Skin of body (tissue), 2 donors: ENCODE results near the gene ZNFX1. TPM values are rescaled to one million over a fixed set of nuclear protein-coding genes. Genes with fewer than 3 reads are reported as not detected.

Source experiments
- DNase-seq: peaks from one replicate; lab custom pipeline; 2025; lab: John Stamatoyannopoulos, UW
- total RNA-seq: library from RNA; depleted of rRNA; stranded (reverse); fragments of >200 nt; gene quantifications from one replicate; pipeline ENCODE4 v1.2.3, GENCODE V29; 2014

Gene ZNFX1
- total RNA-seq, 1 donor from 2014 or later: 19.1 TPM

GRCh38 chr20:49279677-49280462 lies 2.0 kb upstream of the ZNFX1 start:
- no peak for DNase-seq

GRCh38 chr20:49278818-49279676 lies 1.2 kb upstream of the ZNFX1 start:
- no peak for DNase-seq

DNA sequence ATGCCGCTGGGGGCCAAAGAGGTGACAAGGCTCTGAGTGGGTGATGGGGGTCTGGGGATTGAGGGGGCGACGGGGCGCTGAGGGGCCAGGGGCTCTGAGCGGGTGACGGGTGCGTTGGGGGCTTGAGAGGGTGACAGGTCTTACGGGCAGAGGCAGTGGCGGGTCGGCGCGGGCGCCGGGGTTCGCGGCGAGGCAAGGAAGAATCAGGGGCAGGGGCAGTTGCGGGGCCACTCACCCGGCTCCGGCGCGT lies 146 bp downstream of the ZNFX1 start:
- no peak for DNase-seq

DNA sequence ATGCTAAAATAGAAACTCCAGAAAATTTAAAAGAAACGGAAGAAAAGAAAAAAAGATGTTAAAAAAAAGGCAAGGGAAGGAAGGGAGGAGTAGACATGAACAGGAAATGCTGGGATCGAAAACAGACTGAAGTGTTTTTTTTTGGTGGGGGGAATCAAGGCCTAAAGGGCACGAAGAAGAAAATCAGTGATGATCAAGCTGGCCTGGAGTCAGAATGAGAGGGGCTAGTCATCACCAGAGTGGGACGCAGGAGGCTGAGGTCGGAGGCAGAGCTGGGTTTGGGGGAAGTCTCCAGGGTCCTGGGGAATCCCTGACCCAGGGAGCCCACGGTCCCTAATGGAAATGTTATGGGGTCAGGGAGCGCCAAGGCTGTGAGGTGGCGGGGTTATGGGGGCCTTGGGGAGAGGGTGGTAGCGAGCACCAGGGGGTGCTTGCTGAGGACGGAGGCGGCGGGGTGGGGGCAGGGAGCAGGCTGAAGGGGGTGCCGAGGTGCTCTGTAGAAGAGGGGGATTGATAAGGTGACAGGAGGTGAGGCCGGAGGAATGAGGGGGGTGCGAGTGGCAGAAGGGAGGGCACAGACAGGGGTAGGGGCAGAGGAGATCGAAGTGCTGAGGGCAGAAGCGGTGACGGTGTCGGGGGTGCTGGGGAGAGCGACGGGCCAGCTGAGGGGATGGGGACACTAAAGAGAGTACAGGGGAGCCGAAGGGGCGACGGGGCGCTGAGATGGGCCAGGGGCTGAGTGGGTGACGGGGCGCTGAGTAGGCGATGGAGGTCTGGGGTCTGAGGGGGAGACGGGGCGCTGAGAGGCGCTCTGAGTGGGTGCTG lies 684 bp downstream of the ZNFX1 start:
- no peak for DNase-seq

DNA sequence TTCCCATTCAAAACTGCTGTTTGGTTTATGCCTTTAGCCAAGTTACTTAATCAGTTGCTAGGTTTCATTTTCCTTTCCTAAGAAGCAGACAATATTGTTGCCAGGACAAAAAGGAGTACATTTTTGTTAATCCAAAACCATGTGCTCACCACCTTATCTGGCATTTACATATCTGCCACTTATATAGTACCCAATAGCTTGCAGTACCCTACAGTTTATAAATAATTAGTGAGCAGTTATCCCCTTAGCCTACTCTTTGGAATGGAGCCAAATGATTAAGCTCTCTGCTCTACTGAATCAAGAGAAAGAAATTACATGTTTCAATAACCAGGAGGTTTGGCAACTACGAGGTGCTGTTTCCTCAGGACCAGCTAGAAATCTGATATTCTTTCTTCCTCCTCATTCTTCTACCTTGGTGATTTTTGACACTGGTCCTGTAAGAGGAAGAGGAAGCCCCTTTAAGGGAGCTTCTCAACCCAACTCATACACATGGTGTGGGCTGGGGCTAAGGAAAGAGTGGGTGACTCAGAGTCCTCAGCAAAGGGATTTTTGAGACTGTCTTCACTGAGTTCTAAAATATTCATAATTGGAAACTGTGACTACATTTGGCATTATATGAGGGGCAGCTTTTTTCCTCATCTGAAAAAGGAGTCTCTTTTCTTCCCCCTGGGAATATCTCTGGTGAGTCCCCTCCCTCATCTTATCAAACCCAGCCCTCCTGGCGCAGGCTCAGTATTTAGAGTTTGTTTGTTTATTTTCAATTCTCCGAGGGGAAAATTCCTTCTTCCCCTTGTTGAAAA lies 1.5 kb downstream of the ZNFX1 start:
- DNase-seq: peak; percentile 85

- no peak for DNase-seq
Measured at GRCh38 chr20:49275636-49276035, 2.2 kb downstream of the ZNFX1 start.

GRCh38 chr20:49275216-49275615 lies 2.6 kb downstream of the ZNFX1 start:
- DNase-seq: no peak

DNA sequence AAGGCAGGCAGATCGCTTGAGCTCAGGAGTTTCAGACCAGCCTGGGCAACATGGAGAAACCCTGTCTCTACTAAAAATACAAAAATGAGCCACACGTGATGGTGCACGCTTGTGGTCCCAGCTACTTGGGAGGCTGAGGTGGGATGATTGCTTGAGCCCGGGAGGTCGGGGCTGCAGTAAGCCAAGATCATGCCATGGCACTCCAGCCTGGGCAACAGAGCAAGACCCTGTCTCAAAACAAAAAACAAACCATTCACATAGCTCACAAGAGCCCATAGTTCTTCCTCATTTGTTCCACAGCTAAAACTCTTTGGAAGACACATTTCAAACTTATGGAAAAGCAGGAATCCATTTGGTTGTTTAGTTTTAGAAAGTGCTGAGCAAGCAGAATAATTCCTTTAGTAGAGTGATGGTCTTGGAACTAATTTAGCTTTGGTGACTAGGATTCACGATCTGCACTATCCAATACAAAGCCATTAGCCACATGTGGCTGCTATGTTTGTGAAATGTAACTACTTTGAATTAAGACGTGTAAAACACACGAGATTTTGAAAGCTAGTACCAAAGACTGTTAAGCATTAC lies 4.1 kb downstream of the ZNFX1 start:
- no peak for DNase-seq

DNA sequence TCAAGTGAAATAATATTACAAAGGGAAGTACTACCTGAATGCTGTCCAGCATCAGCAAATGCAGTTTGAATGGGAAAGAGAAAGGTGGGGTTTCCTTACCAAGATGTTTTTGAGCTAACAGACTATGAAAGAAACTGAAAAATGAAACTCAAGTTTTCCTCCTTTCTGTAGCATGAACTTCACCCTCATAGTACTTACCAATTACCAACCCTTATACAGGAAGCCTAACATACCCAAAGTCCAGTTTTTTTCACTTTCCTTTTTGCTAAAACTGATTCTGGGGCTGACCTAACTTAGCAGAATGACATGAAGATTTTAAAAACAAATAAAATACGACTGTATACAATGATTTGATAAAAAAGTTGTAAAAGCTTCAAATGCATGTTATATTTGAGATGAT lies 5.2 kb downstream of the ZNFX1 start:
- no peak for DNase-seq

GRCh38 chr20:49270736-49271135 lies 7.1 kb downstream of the ZNFX1 start:
- DNase-seq: no peak

GRCh38 chr20:49270177-49270576 lies 7.7 kb downstream of the ZNFX1 start:
- DNase-seq: no peak

GRCh38 chr20:49268600-49269365 lies 9.1 kb downstream of the ZNFX1 start:
- DNase-seq: no peak

DNA sequence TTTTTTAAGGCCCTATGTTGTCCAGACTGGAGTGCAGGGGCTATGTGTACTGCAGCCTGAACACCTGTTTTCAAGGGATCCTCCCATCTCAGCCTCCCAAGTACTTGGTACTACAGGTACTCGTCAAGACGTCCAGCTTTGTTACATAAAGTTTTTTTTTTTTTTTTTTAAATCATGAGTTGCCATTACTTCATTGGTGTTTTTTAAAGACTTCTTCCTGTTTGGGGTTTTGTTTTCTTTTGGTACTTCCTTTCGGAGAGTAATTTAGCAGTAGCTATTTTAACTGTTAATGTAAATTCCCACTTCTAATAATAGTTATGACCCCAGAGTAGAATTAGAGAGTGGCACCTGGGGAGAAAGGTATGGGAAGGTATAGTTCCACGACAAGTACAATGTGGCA lies 10.5 kb downstream of the ZNFX1 start:
- DNase-seq: no peak

DNA sequence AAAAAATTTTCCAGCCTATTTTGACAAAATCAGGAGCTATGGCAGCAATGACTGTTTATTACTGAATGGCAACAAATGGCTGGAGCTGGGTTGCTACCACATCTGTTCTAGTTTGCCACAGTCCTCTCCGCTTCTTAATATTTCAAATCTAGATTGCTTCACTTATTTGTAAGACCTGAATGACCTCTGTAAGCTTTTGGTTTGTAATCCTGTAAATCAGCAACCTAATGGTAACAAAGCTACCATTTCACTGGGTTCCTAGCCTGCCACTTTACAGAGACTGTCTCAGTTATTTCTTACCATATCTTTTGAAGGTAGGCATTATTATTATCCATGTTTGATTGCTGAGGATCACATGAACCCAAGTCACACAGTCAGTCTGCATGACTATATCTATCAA lies 15.4 kb downstream of the ZNFX1 start:
- DNase-seq: no peak

DNA sequence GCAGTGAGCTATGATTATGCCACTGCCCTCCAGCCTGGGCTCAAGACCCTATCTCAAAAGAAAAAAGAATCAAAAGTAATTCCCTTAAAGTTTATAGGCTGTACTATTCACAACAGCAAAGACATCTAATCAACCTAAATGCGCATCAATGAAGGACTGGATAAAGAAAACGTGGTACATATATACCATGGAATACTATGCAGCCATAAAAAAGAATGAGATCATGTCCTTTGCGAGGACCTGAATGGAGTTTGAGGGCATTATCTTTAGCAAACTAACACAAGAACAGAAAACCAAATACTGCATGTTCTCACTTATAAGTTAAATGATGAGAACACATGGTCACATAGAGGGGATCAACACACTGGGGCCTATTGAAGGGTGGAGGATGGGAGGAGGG lies 16.7 kb downstream of the ZNFX1 start:
- DNase-seq: no peak

DNA sequence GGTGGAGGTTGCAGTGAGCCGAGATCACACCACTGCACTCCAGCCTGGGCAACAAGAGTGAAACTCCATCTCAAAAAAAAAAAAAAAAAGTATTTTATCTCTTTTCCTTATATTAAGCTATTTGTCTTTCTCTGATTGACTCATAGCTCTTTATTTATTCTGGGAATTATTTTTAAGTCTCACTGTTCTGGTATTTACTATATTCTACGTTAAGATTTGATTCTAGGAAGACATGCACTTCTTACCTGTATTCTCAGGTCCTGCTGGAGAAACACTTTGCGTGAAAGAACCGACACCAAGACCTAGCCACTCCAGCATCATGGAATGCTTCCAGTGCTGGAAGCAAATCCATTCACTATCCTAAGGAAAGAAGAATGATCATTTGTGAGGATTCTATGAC lies 17.6 kb downstream of the ZNFX1 start:
- no peak for DNase-seq

DNA sequence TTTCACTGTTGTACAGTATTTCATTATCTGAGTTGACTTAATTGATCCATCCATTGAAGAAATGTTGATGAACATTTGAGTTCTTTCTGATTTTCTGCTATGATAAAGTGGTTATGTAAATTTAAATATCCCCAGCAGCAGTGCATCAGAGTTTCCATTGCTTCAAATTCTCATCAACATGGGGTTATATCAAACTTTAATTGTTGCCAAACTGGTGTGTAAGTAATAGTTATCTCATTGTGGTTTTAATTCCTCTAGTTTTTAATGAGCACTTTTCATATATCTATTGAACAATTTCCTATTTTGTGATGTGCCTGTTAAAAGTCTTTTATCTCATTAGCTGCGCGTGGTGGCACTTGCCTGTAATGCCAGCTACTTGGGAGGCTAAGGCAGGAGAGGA lies 18.1 kb downstream of the ZNFX1 start:
- DNase-seq: no peak

DNA sequence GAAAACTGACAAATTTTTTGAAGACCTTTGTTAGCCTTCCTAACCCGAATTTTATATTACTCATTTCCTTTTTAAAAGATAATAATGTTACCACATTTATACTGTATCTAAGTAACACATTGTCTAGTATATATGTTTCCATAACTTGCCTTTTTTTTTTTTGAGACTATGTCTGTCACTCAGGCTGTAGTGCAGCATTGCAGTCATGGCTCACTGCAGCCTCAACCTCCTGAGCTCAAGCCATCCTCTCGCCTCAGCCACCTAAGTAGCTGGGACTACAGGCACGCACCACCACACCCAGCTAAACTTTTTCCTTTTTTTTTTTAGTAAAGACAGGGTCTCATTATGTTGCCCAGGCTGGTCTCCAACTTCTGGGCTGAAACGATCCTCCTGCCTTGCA lies 18.6 kb downstream of the ZNFX1 start:
- no peak for DNase-seq

DNA sequence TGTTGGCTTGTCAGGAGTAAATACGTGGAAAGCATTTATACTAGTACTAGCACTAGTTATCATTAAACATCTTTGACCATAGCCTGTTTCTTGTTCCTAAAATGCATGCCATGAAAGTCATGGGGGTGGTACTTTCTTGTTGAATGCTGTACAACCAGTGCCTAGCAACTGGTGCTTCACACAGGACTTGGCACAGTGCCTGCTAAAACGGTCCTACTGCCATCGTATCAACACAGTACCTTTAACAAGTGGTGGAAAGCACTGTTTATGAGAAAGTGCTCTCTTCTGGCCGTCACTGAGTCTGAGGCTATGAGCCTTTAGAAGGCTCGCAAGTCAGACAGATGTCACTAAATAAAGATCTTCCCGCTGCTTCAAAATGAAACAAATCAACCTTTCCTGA lies 21.6 kb downstream of the ZNFX1 start:
- DNase-seq: no peak
